ENCODE results near the gene THBS4.

THBS4 gene

GRCh38 chr5:80002677-80003076, 32.5 kb upstream of the THBS4 start:
- H3K4me3 ChIP-seq (ENCODE audit: low read depth, low read length), result no peak overlapping the region
- no peak for TF ChIP-seq CTCF (IDR thresholded peaks at IDR 0.05; ENCODE audit: low read depth, low read length)

- H3K4me3 ChIP-seq (ENCODE audit: low read depth, low read length), result no peak overlapping the region
- TF ChIP-seq CTCF (IDR thresholded peaks at IDR 0.05; ENCODE audit: low read depth, low read length), result no peak
Measured at GRCh38 chr5:80008995-80009765, 26.0 kb upstream of the THBS4 start.

- TF ChIP-seq CTCF (IDR thresholded peaks at IDR 0.05; ENCODE audit: low read depth, low read length), result no peak
- H3K4me3 ChIP-seq (ENCODE audit: low read depth, low read length), result no peak overlapping the region
Measured at GRCh38 chr5:80010754-80011392, 24.3 kb upstream of the THBS4 start.

GRCh38 chr5:80025069-80025468, 10.1 kb upstream of the THBS4 start:
- no peak for TF ChIP-seq CTCF (IDR thresholded peaks at IDR 0.05; ENCODE audit: low read depth, low read length)
- H3K4me3 ChIP-seq (ENCODE audit: low read depth, low read length), result no peak overlapping the region

- TF ChIP-seq CTCF (IDR thresholded peaks at IDR 0.05; ENCODE audit: low read depth, low read length), result no peak
- H3K4me3 ChIP-seq (ENCODE audit: low read depth, low read length), result no peak overlapping the region
Measured at GRCh38 chr5:80026841-80027240, 8.3 kb upstream of the THBS4 start.

- no peak overlapping the region for H3K4me3 ChIP-seq (ENCODE audit: low read depth, low read length)
- TF ChIP-seq CTCF (IDR thresholded peaks at IDR 0.05; ENCODE audit: low read depth, low read length), result no peak
Measured at GRCh38 chr5:80031109-80031508, 4.0 kb upstream of the THBS4 start.

- TF ChIP-seq CTCF (IDR thresholded peaks at IDR 0.05; ENCODE audit: low read depth, low read length), result no peak
- no peak overlapping the region for H3K4me3 ChIP-seq (ENCODE audit: low read depth, low read length)
Measured at GRCh38 chr5:80033513-80033912, 1.6 kb upstream of the THBS4 start.

Measured in WI38 (cell line).